Adrenal gland (tissue), 12 donors: ENCODE measurements around the gene KDM4B. TPM values are rescaled to one million over a fixed set of nuclear protein-coding genes. Genes with fewer than 3 reads are reported as not detected.

Experiments used
- DNase-seq, 7 donors: peaks; one replicate each; pipeline ENCODE4 v3.0.0-alpha.2; 2019 to 2020
- H3K27ac ChIP-seq, 5 donors: fragments of 200-600 bp; sonication (generic) in 4 of 5; 1 replicate in 3 of 5; 2 replicates in 2 of 5; pipeline versions ENCODE4 v1.5.1 to v1.8.0; 2016 to 2020; ENCODE audit warnings: mild to moderate bottlenecking in 1 of 5
- H3K27me3 ChIP-seq: fragments of 200-600 bp; 2 replicates; pipeline ENCODE4 v1.8.0; 2021
- H3K36me3 ChIP-seq, 2 donors: fragments of 200-600 bp; replicated peaks in 1 of 2; 1 replicate in 1 of 2; 2 replicates in 1 of 2; pipeline versions ENCODE4 v1.5.1 to v1.8.0; 2018 to 2022
- H3K4me1 ChIP-seq, 2 donors: fragments of 200-600 bp; replicated peaks in 1 of 2; 1 replicate in 1 of 2; 2 replicates in 1 of 2; pipeline versions ENCODE4 v1.5.1 to v1.8.0; 2018 to 2021
- H3K4me3 ChIP-seq, 4 donors: fragments of 200-600 bp; sonication (generic) in 3 of 4; one replicate each; pipeline ENCODE4 v1.5.1; 2016 to 2018
- H3K9me3 ChIP-seq, 3 donors: fragments of 200-600 bp; sonication (generic) in 1 of 3; replicated peaks in 1 of 3; 1 replicate in 2 of 3; 2 replicates in 1 of 3; pipeline versions ENCODE4 v1.5.1 to v1.8.0; 2016 to 2021
- CTCF ChIP-seq, 6 experiments: fragments of 450-650 bp in 4 of 6; fragments of 200-600 bp in 2 of 6; sonication (generic) in 1 of 6; IDR thresholded peaks; 1 replicate in 5 of 6; 2 replicates in 1 of 6; pipeline versions ENCODE4 v1.5.1 to v1.8.0; 2016 to 2021; ENCODE audit warnings: antibody characterized with exemption in 6 of 6, mild to moderate bottlenecking in 2 of 6, moderate library complexity in 1 of 6
- POLR2A ChIP-seq, 2 donors: fragments of 450-650 bp; IDR thresholded peaks; one replicate each; pipeline ENCODE4 v1.6.1; 2017; ENCODE audit warnings: antibody characterized with exemption in 2 of 2, mild to moderate bottlenecking in 2 of 2, moderate library complexity in 1 of 2
- WGBS, 4 donors: extraction: QIAGEN DNeasy Blood & Tissue Kit in 2 of 4; methylation state at CpG; one replicate each; pipeline versions ENCODE4 v1.1.5 to v1.1.7; 2013 to 2017; 5-methylcytosine and 5-hydroxymethylcytosine counted together
- intact Hi-C, 2 donors: fragments of 100-400 bp; cut with DNase I; formaldehyde crosslinking; loops; one replicate each; pipeline versions ENCODE4 v1.14.1 to v1.15.0; 2022 to 2023
- polyA plus RNA-seq, 3 donors: library from polyadenylated mRNA; stranded (reverse); fragments of 200-250 nt in 2 of 3; fragments of 350-450 nt in 1 of 3; fragmentation: Illumina TruSeq in 1 of 3; extraction: RNeasy Lipid Tissue Mini Kit (QIAGEN cat#74804) in 1 of 3; gene quantifications; one replicate each; pipeline ENCODE4 v1.2.3, GENCODE V29; 2013 to 2014
- total RNA-seq, 9 donors: library from RNA; depleted of rRNA in 4 of 9; stranded (reverse); fragments of >200 nt in 4 of 9; fragments of 120-200 nt in 1 of 9; fragmentation: NEBNext Ultra II Directional in 1 of 9; extraction: Animal tissue kit (Norgen Biotek cat#: 25700) in 1 of 9; gene quantifications; one replicate each; pipeline versions ENCODE4 v1.1.0 to v1.2.4, GENCODE V29; 2013 to 2023
- donor health status: healthy with polysubstance abuse.
- donor health status: Bipolar disorder and iron deficiency.
- donor health status: DM: yes; HTN: yes; CAD: no.
- donor health status: DM: no; HTN: no; CAD: no.
- donor health status: DM: no; HTN: no; CAD: no.
- donor health status: DM: yes; HTN: yes; CAD: no.

The KDM4B gene
- total and polyA plus RNA-seq, 12 donors, result 9.8 to 65.1 (median 39.9) TPM

- intact Hi-C loops, result no loop called here
- DNase-seq, result no peak
- peaks cover 24 to 42% of the 10 kb centered on the region in 2 donors for H3K4me1 ChIP-seq
- H3K27ac ChIP-seq, result peak overlapping the region in 1 of 5 donors; percentile 83
- no peaks in the 10 kb centered on the region for H3K9me3 ChIP-seq
- 80 to 85% (median 82%) methylated on average over 8 to 17 of the region's 17 CpGs for WGBS, 4 donors
- no peaks in the 10 kb centered on the region for H3K27me3 ChIP-seq
- H3K36me3 ChIP-seq, result peaks cover 0 to 14% of the 10 kb centered on the region in 2 donors
- H3K4me3 ChIP-seq, result no peak overlapping the region
- TF ChIP-seq POLR2A (IDR thresholded peaks at IDR 0.05), result no peak
- no peak for TF ChIP-seq CTCF (IDR thresholded peaks at IDR 0.05)
These were observed 156.5 kb downstream of the KDM4B start for GRCh38 chr19:5125376-5125775.

- Histone ChIP-seq H3K9me3 (no peaks in the 10 kb centered on the region), H3K4me1 (peaks cover 24 to 42% of the 10 kb centered on the region in 2 donors), H3K4me3 (no peak overlapping the region), H3K27me3 (no peaks in the 10 kb centered on the region), H3K27ac (peak overlapping the region in 1 of 5 donors; percentile 83), H3K36me3 (peaks cover 0 to 14% of the 10 kb centered on the region in 2 donors)
- 55 to 70% (median 64%) methylated on average over 7 to 21 of the region's 21 CpGs for WGBS, 4 donors
- no peak for DNase-seq
- TF ChIP-seq CTCF (IDR thresholded peaks at IDR 0.05), result no peak
- no peak for TF ChIP-seq POLR2A (IDR thresholded peaks at IDR 0.05)
- intact Hi-C loops, result no loop called here
These were observed 157.0 kb downstream of the KDM4B start for GRCh38 chr19:5125797-5126497.

- intact Hi-C loops, result no loop called here
- Histone ChIP-seq H3K9me3 (no peaks in the 10 kb centered on the region), H3K4me3 (no peak overlapping the region), H3K27me3 (no peaks in the 10 kb centered on the region), H3K27ac (peak overlapping the region in 2 of 5 donors; percentile 62 to 83), H3K4me1 (peaks cover 23 to 40% of the 10 kb centered on the region in 2 donors), H3K36me3 (peaks cover 0 to 14% of the 10 kb centered on the region in 2 donors)
- TF ChIP-seq POLR2A (IDR thresholded peaks at IDR 0.05) (no peak), CTCF (IDR thresholded peaks at IDR 0.05) (no peak)
- 72 to 89% (median 76%) methylated on average over 9 to 26 of the region's 26 CpGs for WGBS, 4 donors
- peak in 1 of 7 donors; percentile 38 for DNase-seq
These were observed 157.7 kb downstream of the KDM4B start for GRCh38 chr19:5126498-5127223.

GRCh38 chr19:5127717-5128116 lies 158.8 kb downstream of the KDM4B start:
- H3K27me3 ChIP-seq, result no peaks in the 10 kb centered on the region
- TF ChIP-seq POLR2A (IDR thresholded peaks at IDR 0.05) (no peak), CTCF (IDR thresholded peaks at IDR 0.05) (no peak)

More at GRCh38 chr19:5127717-5128116, 158.8 kb downstream of the KDM4B start:
- H3K36me3 ChIP-seq, result peaks cover 0 to 15% of the 10 kb centered on the region in 2 donors
- no peak overlapping the region for H3K4me3 ChIP-seq
- 60 to 73% (median 63%) methylated on average over 2 to 12 of the region's 12 CpGs; no CpG with 5 or more reads in 1 of the 4 donors for WGBS, 4 donors
- no peak for DNase-seq
- H3K4me1 ChIP-seq, result peaks cover 20 to 36% of the 10 kb centered on the region in 2 donors
- intact Hi-C loops, result no loop called here
- peak overlapping the region in 4 of 5 donors; percentile 59 to 83 (median 65) for H3K27ac ChIP-seq
- no peaks in the 10 kb centered on the region for H3K9me3 ChIP-seq
